Measurements from ENCODE around the gene CACYBP.

The CACYBP gene

GRCh38 chr1:175002910-175003517 is 3.3 kb downstream of the CACYBP start:
- DNase-seq: no peak
- H3K36me3 ChIP-seq (replicated peaks; ENCODE audit: insufficient read depth, low read length): peaks cover 25% of the 10 kb centered on the region
- H3K9me3 ChIP-seq (replicated peaks; ENCODE audit: insufficient read depth, low read length): no peaks in the 10 kb centered on the region
- no peak for TF ChIP-seq EZH2phosphoT487 (IDR thresholded peaks at IDR 0.05; ENCODE audit: low read length)
- no peak for TF ChIP-seq EZH2 (optimal IDR thresholded peaks at IDR 0.05; ENCODE audit: low read depth, low read length)
- no peak for TF ChIP-seq CTCF (IDR thresholded peaks at IDR 0.05; ENCODE audit: low read length)
- peaks cover 43% of the 10 kb centered on the region; the same call in 1 of the 2 replicates for H4K20me1 ChIP-seq (ENCODE audit: insufficient read depth, low read length)
- H2AFZ ChIP-seq (ENCODE audit: low read length): no peak overlapping the region
- H3K79me2 ChIP-seq (ENCODE audit: low read length): peaks cover 83% of the 10 kb centered on the region
- no peak overlapping the region for H3K4me3 ChIP-seq (ENCODE audit: low read length)
- H3K9me2 ChIP-seq (replicated peaks; ENCODE audit: insufficient read depth, low read length): no peaks in the 10 kb centered on the region
- peaks cover 18% of the 10 kb centered on the region for H3K4me1 ChIP-seq (ENCODE audit: low read length)
- no peak overlapping the region for H3K9ac ChIP-seq (ENCODE audit: low read length)
- peaks cover 23% of the 10 kb centered on the region for H3F3A ChIP-seq (ENCODE audit: insufficient read depth, low read length)
- no peaks in the 10 kb centered on the region for H3K27me3 ChIP-seq (replicated peaks; ENCODE audit: insufficient read depth, low read length)
- no peak overlapping the region for H3K27ac ChIP-seq (ENCODE audit: low read length)
- H3K4me2 ChIP-seq (ENCODE audit: low read depth, low read length): no peak overlapping the region

- TF ChIP-seq EZH2phosphoT487 (IDR thresholded peaks at IDR 0.05; ENCODE audit: low read length) (no peak), EZH2 (optimal IDR thresholded peaks at IDR 0.05; ENCODE audit: low read depth, low read length) (no peak), CTCF (IDR thresholded peaks at IDR 0.05; ENCODE audit: low read length) (no peak)
- Histone ChIP-seq H3K27me3 (replicated peaks; ENCODE audit: insufficient read depth, low read length) (no peaks in the 10 kb centered on the region), H3K27ac (ENCODE audit: low read length) (no peak overlapping the region), H2AFZ (ENCODE audit: low read length) (no peak overlapping the region), H3K9ac (ENCODE audit: low read length) (no peak overlapping the region), H3K4me3 (ENCODE audit: low read length) (no peak overlapping the region), H3K36me3 (replicated peaks; ENCODE audit: insufficient read depth, low read length) (peaks cover 29% of the 10 kb centered on the region), H3K4me1 (ENCODE audit: low read length) (peaks cover 15% of the 10 kb centered on the region), H3F3A (ENCODE audit: insufficient read depth, low read length) (peaks cover 18% of the 10 kb centered on the region), H4K20me1 (ENCODE audit: insufficient read depth, low read length) (peaks cover 43% of the 10 kb centered on the region; the same call in 1 of the 2 replicates), H3K9me3 (replicated peaks; ENCODE audit: insufficient read depth, low read length) (no peaks in the 10 kb centered on the region), H3K9me2 (replicated peaks; ENCODE audit: insufficient read depth, low read length) (no peaks in the 10 kb centered on the region), H3K79me2 (ENCODE audit: low read length) (peaks cover 87% of the 10 kb centered on the region), H3K4me2 (ENCODE audit: low read depth, low read length) (no peak overlapping the region)
- no peak for DNase-seq
These were observed 3.8 kb downstream of the CACYBP start for GRCh38 chr1:175003521-175003920.

GRCh38 chr1:175005085-175005783 is 5.5 kb downstream of the CACYBP start:
- peaks cover 9% of the 10 kb centered on the region for H3F3A ChIP-seq (ENCODE audit: insufficient read depth, low read length)
- H3K4me2 ChIP-seq (ENCODE audit: low read depth, low read length): no peak overlapping the region
- H3K27ac ChIP-seq (ENCODE audit: low read length): no peak overlapping the region
- H3K36me3 ChIP-seq (replicated peaks; ENCODE audit: insufficient read depth, low read length): peaks cover 41% of the 10 kb centered on the region
- H3K27me3 ChIP-seq (replicated peaks; ENCODE audit: insufficient read depth, low read length): no peaks in the 10 kb centered on the region
- TF ChIP-seq EZH2 (optimal IDR thresholded peaks at IDR 0.05; ENCODE audit: low read depth, low read length) (no peak), CTCF (IDR thresholded peaks at IDR 0.05; ENCODE audit: low read length) (no peak), EZH2phosphoT487 (IDR thresholded peaks at IDR 0.05; ENCODE audit: low read length) (no peak)
- no peak overlapping the region for H3K9ac ChIP-seq (ENCODE audit: low read length)
- no peaks in the 10 kb centered on the region for H3K9me2 ChIP-seq (replicated peaks; ENCODE audit: insufficient read depth, low read length)
- H3K4me3 ChIP-seq (ENCODE audit: low read length): no peak overlapping the region
- peaks cover 99% of the 10 kb centered on the region for H3K79me2 ChIP-seq (ENCODE audit: low read length)
- DNase-seq: no peak
- no peaks in the 10 kb centered on the region for H3K9me3 ChIP-seq (replicated peaks; ENCODE audit: insufficient read depth, low read length)
- peaks cover 43% of the 10 kb centered on the region; the same call in 1 of the 2 replicates for H4K20me1 ChIP-seq (ENCODE audit: insufficient read depth, low read length)
- H2AFZ ChIP-seq (ENCODE audit: low read length): no peak overlapping the region
- peaks cover 15% of the 10 kb centered on the region for H3K4me1 ChIP-seq (ENCODE audit: low read length)
